Kidney epithelial cell (primary cell): Measurements from ENCODE around the gene FKRP. TPM values are rescaled to one million over a fixed set of nuclear protein-coding genes. Genes with fewer than 3 reads are reported as not detected.
A peak's percentile ranks its signal among the peaks of the same experiment; 100 is the strongest.

Source experiments
- DNase-seq: peaks from one replicate; pipeline ENCODE4 v3.0.0-alpha.2; 2010; ENCODE audit warnings: low read depth
- H3K27me3 ChIP-seq: 2 replicates; pipeline ENCODE4 v1.6.0; 2011; ENCODE audit warnings: low read length; ENCODE audit not compliant: control insufficient read depth, insufficient read depth
- H3K36me3 ChIP-seq: 2 replicates; pipeline ENCODE4 v1.5.1; 2011; ENCODE audit warnings: low read length; ENCODE audit not compliant: control insufficient read depth, insufficient read depth
- H3K4me3 ChIP-seq: 2 replicates; pipeline ENCODE4 v1.5.1; 2011; ENCODE audit warnings: low read depth, mild to moderate bottlenecking, control low read depth, low read length
- total RNA-seq: library from RNA; depleted of rRNA; stranded (reverse); fragments of >200 nt; gene quantifications from 2 replicates; pipeline ENCODE4 v1.2.3, GENCODE V29; 2015
- TF ChIP-seq, protein P1 (sequence below): IDR thresholded peaks from 2 replicates; pipeline ENCODE4 v1.5.1; 2011; ENCODE audit warnings: mild to moderate bottlenecking, moderate library complexity, low read length, control low read depth, inconsistent platforms; ENCODE audit not compliant: insufficient read depth, poor library complexity, severe bottlenecking

The FKRP gene
- total RNA-seq, 1 donor from 2014 or later: 25.7 TPM

DNA sequence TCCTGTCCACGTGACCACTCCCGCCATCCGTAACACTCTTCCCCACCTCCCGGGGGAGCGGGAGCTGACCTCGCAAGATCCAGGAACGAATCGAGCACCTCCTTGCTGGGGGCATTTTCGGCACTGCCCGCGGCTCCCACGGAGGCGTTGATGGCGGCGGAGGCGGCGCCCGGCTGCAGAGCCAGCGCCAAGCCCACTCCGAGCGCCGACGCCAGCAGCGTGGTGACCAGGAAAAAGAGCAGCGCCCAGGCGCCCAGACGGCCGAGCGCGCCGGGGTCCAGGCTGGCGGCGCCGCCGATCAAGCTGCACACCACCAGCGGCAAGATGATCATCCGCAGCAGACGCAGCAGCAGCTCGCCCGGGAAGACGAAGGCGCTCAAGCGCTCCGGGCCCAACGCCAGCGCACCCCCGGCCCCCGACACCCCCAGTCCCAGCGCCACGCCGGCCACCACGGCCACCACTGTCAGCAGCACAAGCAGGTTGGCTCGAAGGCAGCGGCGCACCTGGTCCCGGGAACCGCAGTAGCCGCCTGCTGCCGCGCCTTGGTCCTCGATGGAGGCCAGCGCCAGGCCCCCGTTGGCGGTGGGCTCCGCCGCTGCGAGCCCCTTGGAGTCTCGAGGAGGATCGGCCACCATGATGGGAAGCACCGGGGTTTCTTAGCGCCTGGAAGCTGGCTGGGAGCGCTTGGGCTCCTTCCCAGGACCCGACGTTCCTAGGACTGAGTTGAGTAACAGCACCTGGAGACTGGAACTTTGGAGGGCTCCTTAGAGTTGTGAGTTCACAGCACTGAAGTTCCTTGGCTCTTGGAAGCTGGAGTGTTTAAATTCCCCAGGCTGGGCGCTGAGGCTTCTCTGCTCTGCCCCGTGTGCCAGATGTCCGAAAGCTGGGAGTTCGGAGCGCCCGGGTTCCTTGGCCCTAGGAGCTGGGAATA is 41.7 kb downstream of the FKRP start:
- no peak for DNase-seq
- peak overlapping the region; percentile 72 for H3K4me3 ChIP-seq
- TF ChIP-seq, protein P1, sequence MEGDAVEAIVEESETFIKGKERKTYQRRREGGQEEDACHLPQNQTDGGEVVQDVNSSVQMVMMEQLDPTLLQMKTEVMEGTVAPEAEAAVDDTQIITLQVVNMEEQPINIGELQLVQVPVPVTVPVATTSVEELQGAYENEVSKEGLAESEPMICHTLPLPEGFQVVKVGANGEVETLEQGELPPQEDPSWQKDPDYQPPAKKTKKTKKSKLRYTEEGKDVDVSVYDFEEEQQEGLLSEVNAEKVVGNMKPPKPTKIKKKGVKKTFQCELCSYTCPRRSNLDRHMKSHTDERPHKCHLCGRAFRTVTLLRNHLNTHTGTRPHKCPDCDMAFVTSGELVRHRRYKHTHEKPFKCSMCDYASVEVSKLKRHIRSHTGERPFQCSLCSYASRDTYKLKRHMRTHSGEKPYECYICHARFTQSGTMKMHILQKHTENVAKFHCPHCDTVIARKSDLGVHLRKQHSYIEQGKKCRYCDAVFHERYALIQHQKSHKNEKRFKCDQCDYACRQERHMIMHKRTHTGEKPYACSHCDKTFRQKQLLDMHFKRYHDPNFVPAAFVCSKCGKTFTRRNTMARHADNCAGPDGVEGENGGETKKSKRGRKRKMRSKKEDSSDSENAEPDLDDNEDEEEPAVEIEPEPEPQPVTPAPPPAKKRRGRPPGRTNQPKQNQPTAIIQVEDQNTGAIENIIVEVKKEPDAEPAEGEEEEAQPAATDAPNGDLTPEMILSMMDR: no peak
- H3K36me3 ChIP-seq: no peaks in the 10 kb centered on the region
- H3K27me3 ChIP-seq: no peaks in the 10 kb centered on the region

DNA sequence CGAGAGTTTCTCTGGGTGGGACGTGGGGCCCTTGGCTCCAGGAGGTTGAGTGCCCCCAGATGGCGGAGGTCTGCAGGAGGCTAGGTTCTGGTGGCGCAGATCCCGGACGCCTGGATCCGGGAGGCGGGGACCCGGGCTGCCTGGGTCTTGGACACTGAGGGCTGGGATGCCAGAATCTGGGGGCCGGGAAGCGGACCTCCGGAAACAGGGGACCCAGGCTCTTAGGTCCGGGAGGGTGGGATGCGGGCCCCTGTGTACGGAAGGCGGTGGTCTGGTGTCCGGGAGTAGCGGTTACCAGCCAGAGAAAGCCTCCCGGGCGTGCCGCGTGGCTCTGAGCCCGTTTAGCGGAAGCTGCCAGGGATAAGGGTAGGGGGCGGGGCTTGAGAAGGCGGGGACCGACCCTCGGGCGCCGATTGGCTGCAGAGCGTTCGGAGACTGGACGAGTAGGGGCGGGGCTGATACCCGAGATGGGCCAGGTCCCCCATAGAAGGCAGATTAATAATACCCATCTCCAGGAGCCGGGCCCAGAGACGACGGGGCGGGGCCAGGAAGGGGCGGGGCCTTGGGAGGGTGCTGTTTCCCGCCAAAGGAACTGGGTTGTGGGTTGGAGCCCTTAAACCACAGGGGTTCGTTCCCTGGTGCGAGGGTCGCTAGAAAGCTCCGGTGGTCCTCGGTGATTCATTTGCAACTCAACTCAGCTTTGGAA is 42.6 kb downstream of the FKRP start, which contains the start of gene SLC1A5:
Gene SLC1A5 (minus strand): TSS at position 333 of the 706 bp plus-strand sequence. CDS start 629 bp downstream, outside the sequence.
- peak; percentile 70 for DNase-seq
- no peaks in the 10 kb centered on the region for H3K36me3 ChIP-seq
- TF ChIP-seq, protein P1: no peak
- H3K4me3 ChIP-seq: peak within 1 kb of the TSS; percentile 72
- no peaks in the 10 kb centered on the region for H3K27me3 ChIP-seq

DNA sequence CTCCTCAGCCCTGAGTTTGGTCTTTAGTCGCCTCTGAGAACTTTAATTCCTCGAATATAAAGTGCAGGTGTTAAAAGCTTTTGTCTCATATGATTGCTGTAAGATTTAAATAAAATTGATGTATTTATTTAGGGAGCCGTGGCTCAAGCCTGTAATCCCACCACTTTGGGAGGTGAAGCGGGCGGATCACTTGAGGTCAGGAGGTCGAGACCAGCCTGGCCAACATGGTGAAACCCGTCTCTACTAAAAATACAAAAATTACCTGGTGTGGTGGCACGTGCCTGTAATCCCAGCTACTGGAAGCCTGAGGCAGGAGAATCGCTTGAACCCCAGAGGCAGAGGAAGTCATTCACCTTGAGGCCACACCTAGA is 43.1 kb downstream of the FKRP start:
- Histone ChIP-seq H3K27me3 (no peaks in the 10 kb centered on the region), H3K4me3 (no peak overlapping the region), H3K36me3 (no peaks in the 10 kb centered on the region)
- DNase-seq: no peak
- TF ChIP-seq, protein P1: no peak

DNA sequence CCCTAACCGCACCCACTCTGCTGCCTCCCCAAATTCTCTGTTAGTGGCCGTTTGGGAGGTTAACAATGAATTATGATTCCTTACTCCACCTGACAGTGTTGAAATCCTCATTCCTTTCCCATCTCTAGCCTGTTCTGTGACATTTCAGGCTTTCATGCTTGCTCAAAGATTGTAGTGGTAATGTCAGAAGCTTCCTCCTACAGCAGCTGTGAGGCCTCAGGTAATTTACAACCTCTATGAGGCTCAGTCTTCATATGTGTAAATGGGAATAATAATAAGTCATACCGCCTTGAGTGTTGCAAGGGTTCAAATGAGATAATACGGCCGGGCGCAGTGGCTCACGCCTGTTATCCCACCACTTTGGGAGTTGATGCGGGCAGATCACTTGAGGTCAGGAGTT is 43.5 kb downstream of the FKRP start:
- Histone ChIP-seq H3K4me3 (no peak overlapping the region), H3K36me3 (no peaks in the 10 kb centered on the region), H3K27me3 (no peaks in the 10 kb centered on the region)
- DNase-seq: no peak
- TF ChIP-seq, protein P1: no peak

DNA sequence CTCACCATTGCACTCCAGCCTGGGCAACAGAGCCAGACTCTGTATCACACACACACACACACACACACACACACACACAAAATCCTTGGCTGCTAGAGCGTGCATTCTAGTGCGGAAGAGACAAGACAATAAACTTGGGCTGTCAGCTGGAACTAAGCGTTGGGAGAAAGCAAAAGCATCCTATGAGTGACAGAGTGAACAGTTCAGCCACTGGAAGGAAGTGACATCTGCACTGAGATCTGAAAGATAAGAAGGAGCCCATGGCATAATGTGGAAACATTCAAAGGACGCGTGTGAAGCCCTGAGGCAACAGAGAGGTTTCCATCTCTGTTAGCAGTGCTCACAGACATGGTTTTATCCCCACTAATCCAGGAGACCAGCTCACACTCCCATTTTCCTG is 46.1 kb downstream of the FKRP start:
- TF ChIP-seq, protein P1: no peak
- Histone ChIP-seq H3K36me3 (no peaks in the 10 kb centered on the region), H3K27me3 (no peaks in the 10 kb centered on the region), H3K4me3 (no peak overlapping the region)
- DNase-seq: no peak
